CD4-positive, alpha-beta T cell (primary cell): ENCODE measurements around the gene CACNA1G. TPM values are rescaled to one million over a fixed set of nuclear protein-coding genes. Genes with fewer than 3 reads are reported as not detected.

Source experiments
- ATAC-seq: fragments of 200-7000 bp; cut with Tn5 transposase; one replicate; pipeline ENCODE4 v1.10.0; 2022; ENCODE audit warnings: mild to moderate bottlenecking; ENCODE audit not compliant: poor library complexity
- CTCF ChIA-PET: fragments of 350-600 bp; sonication (Branson Sonifier 250); formaldehyde crosslinking; loops from one replicate; lab custom pipeline; 2021; ENCODE audit warnings: antibody characterized with exemption, inconsistent platforms; lab: Charles Lee
- POLR2A ChIA-PET: fragments of 350-600 bp; sonication (Branson Sonifier 250); formaldehyde crosslinking; loops from one replicate; lab custom pipeline; 2021; ENCODE audit warnings: antibody characterized with exemption, inconsistent platforms; lab: Charles Lee
- DNase-seq, 14 experiments: peaks; one replicate each; pipeline ENCODE4 v3.0.0-alpha.2; 2013 to 2020; ENCODE audit warnings: mixed read lengths in 2 of 14
- H3K27ac ChIP-seq, 2 donors: one replicate each; pipeline versions ENCODE4 v1.5.1 to v1.7.0; 2013; ENCODE audit warnings: low read length in 2 of 2, low read depth in 1 of 2, mild to moderate bottlenecking in 1 of 2
- H3K27me3 ChIP-seq, 2 experiments: 1 replicate in 1 of 2; 2 replicates in 1 of 2; pipeline versions ENCODE4 v1.6.1 to v1.7.0; 2013; ENCODE audit warnings: low read length in 2 of 2, control low read depth in 1 of 2, mild to moderate bottlenecking in 1 of 2, moderate library complexity in 1 of 2; ENCODE audit not compliant: insufficient read depth in 2 of 2, control insufficient read depth in 1 of 2
- H3K36me3 ChIP-seq: one replicate; pipeline ENCODE4 v1.6.1; 2013; ENCODE audit warnings: low read length, control low read depth; ENCODE audit not compliant: insufficient read depth
- H3K4me1 ChIP-seq: one replicate; pipeline ENCODE4 v1.6.1; 2013; ENCODE audit warnings: low read length, control low read depth; ENCODE audit not compliant: insufficient read depth
- H3K4me3 ChIP-seq: one replicate; pipeline ENCODE4 v1.5.1; 2013; ENCODE audit warnings: mild to moderate bottlenecking, low read length, moderate library complexity
- H3K9me3 ChIP-seq, 2 experiments: 1 replicate in 1 of 2; 2 replicates in 1 of 2; pipeline versions ENCODE4 v1.6.1 to v1.7.0; 2013; ENCODE audit warnings: low read length in 2 of 2, mild to moderate bottlenecking in 2 of 2, control low read depth in 1 of 2, moderate library complexity in 1 of 2; ENCODE audit not compliant: control insufficient read depth in 1 of 2, insufficient read depth in 1 of 2
- H3K27ac Mint-ChIP-seq: one replicate; pipeline ENCODE4 v1.8.0; 2020; ENCODE audit warnings: mixed read lengths
- H3K27me3 Mint-ChIP-seq: one replicate; pipeline ENCODE4 v1.8.0; 2021; ENCODE audit warnings: mixed read lengths
- H3K36me3 Mint-ChIP-seq: one replicate; pipeline ENCODE4 v1.8.0; 2021; ENCODE audit warnings: low read depth, mixed read lengths
- H3K4me1 Mint-ChIP-seq: one replicate; pipeline ENCODE4 v1.8.0; 2021; ENCODE audit warnings: low read depth, mixed read lengths
- H3K4me3 Mint-ChIP-seq: one replicate; pipeline ENCODE4 v1.8.0; 2020; ENCODE audit warnings: mild to moderate bottlenecking, mixed read lengths
- H3K9me3 Mint-ChIP-seq: one replicate; pipeline ENCODE4 v1.8.0; 2020; ENCODE audit warnings: mixed read lengths
- CTCF ChIP-seq: fragments of 200-600 bp; IDR thresholded peaks from one replicate; pipeline ENCODE4 v1.8.0; 2022; ENCODE audit warnings: antibody characterized with exemption, mild to moderate bottlenecking
- intact Hi-C, 2 experiments: fragments of 100-400 bp; cut with DNase I in 1 of 2; cut with micrococcal nuclease in 1 of 2; formaldehyde crosslinking; loops; one replicate each; pipeline versions ENCODE4 v1.15.1 to v1.9.0; 2023 to 2025; cut with DNase I, micrococcal nuclease
- total RNA-seq, 174 experiments: library from RNA in 2 of 174; stranded (reverse) in 2 of 174; gene quantifications; one replicate each; pipeline ENCODE4 v1.2.3 and lab custom pipeline; 2021 to 2026

The CACNA1G gene
- total RNA-seq, 2 experiments from 2014 or later = not detected

- CTCF ChIA-PET = no interaction called here
- H3K27ac ChIP-seq = no peak overlapping the region
These were observed 61.1 kb downstream of the CACNA1G start for GRCh38 chr17:50621574-50622031.

GRCh38 chr17:50624321-50624934 is 63.9 kb downstream of the CACNA1G start:
- H3K27me3 Mint-ChIP-seq = peaks cover 53% of the 10 kb centered on the region

More at GRCh38 chr17:50621574-50622031, 61.1 kb downstream of the CACNA1G start:
- no peak for TF ChIP-seq CTCF
- Histone ChIP-seq H3K27me3 (peaks cover 8 to 12% of the 10 kb centered on the region in 2 experiments), H3K36me3 (no peaks in the 10 kb centered on the region), H3K4me3 (no peak overlapping the region), H3K9me3 (no peaks in the 10 kb centered on the region), H3K4me1 (peaks cover 7% of the 10 kb centered on the region)
- Mint-ChIP-seq H3K36me3 (no peaks in the 10 kb centered on the region), H3K27ac (no peak overlapping the region), H3K9me3 (no peaks in the 10 kb centered on the region), H3K4me1 (no peaks in the 10 kb centered on the region), H3K4me3 (no peak overlapping the region), H3K27me3 (peaks cover 25% of the 10 kb centered on the region)
- POLR2A ChIA-PET = no interaction called here
- intact Hi-C loops = no loop called here
- DNase-seq = peak in 2 of 14 experiments; percentile 42 to 65
- peak; percentile 54 for ATAC-seq

More at GRCh38 chr17:50624321-50624934, 63.9 kb downstream of the CACNA1G start:
- no peak overlapping the region for H3K4me3 ChIP-seq
- Mint-ChIP-seq H3K27ac (no peak overlapping the region), H3K9me3 (no peaks in the 10 kb centered on the region), H3K4me1 (no peaks in the 10 kb centered on the region), H3K36me3 (no peaks in the 10 kb centered on the region), H3K4me3 (no peak overlapping the region)
- peaks cover 9% of the 10 kb centered on the region for H3K4me1 ChIP-seq
- no peaks in the 10 kb centered on the region for H3K9me3 ChIP-seq
- no peak for TF ChIP-seq CTCF
- no peaks in the 10 kb centered on the region for H3K36me3 ChIP-seq
- ChIA-PET CTCF (no interaction called here), POLR2A (interaction anchor here (0.6 kb wide), 1 partner anchor 428 kb away, joined by 3 read pairs; no protein-coding TSS in a partner anchor)
- intact Hi-C loops = no loop called here
- ATAC-seq (no peak), DNase-seq (peak in 1 of 14 experiments; percentile 13)
- no peak overlapping the region for H3K27ac ChIP-seq
- peaks cover 29 to 31% of the 10 kb centered on the region in 2 experiments for H3K27me3 ChIP-seq
